ENCODE results near the gene NPAS3.

The NPAS3 gene

GRCh38 chr14:33745163-33745562 is 806.5 kb downstream of the NPAS3 start:
- H4K20me1 ChIP-seq (ENCODE audit: insufficient read depth), result no peaks in the 10 kb centered on the region
- no peaks in the 10 kb centered on the region for H3K4me1 ChIP-seq (ENCODE audit: low read depth, poor library complexity, severe bottlenecking)
- TF ChIP-seq CTCF (conservative IDR thresholded peaks at IDR 0.05; ENCODE audit: low read depth, low read length), result no peak
- no peak overlapping the region for H2AFZ ChIP-seq (ENCODE audit: low read depth)
- H3K4me3 ChIP-seq (IDR thresholded peaks at IDR 0.05; ENCODE audit: insufficient read depth, low read depth, low read length), result no peak overlapping the region
- no peak overlapping the region for H3K27ac ChIP-seq
- no peaks in the 10 kb centered on the region for H3K27me3 ChIP-seq (ENCODE audit: insufficient read depth, low read depth)
- H3K36me3 ChIP-seq (ENCODE audit: insufficient read depth), result no peaks in the 10 kb centered on the region
- H3K9ac ChIP-seq, result no peak overlapping the region
- no peaks in the 10 kb centered on the region for H3K79me2 ChIP-seq (ENCODE audit: insufficient read depth, low read depth)
- no peak overlapping the region for H3K4me2 ChIP-seq

GRCh38 chr14:33747749-33748148 is 809.1 kb downstream of the NPAS3 start:
- no peak overlapping the region for H3K4me2 ChIP-seq

GRCh38 chr14:33754261-33754660 is 815.6 kb downstream of the NPAS3 start:
- Histone ChIP-seq H3K9ac (no peak overlapping the region), H2AFZ (ENCODE audit: low read depth) (no peak overlapping the region), H3K27me3 (ENCODE audit: insufficient read depth, low read depth) (no peaks in the 10 kb centered on the region), H4K20me1 (ENCODE audit: insufficient read depth) (no peaks in the 10 kb centered on the region), H3K79me2 (ENCODE audit: insufficient read depth, low read depth) (no peaks in the 10 kb centered on the region), H3K4me2 (no peak overlapping the region), H3K4me1 (ENCODE audit: low read depth, poor library complexity, severe bottlenecking) (no peaks in the 10 kb centered on the region), H3K36me3 (ENCODE audit: insufficient read depth) (no peaks in the 10 kb centered on the region), H3K27ac (no peak overlapping the region), H3K4me3 (IDR thresholded peaks at IDR 0.05; ENCODE audit: insufficient read depth, low read depth, low read length) (no peak overlapping the region)
- TF ChIP-seq CTCF (conservative IDR thresholded peaks at IDR 0.05; ENCODE audit: low read depth, low read length), result no peak

More at GRCh38 chr14:33747749-33748148, 809.1 kb downstream of the NPAS3 start:
- no peak for TF ChIP-seq CTCF (conservative IDR thresholded peaks at IDR 0.05; ENCODE audit: low read depth, low read length)
- Histone ChIP-seq H3K4me1 (ENCODE audit: low read depth, poor library complexity, severe bottlenecking) (no peaks in the 10 kb centered on the region), H4K20me1 (ENCODE audit: insufficient read depth) (no peaks in the 10 kb centered on the region), H3K36me3 (ENCODE audit: insufficient read depth) (no peaks in the 10 kb centered on the region), H3K4me3 (IDR thresholded peaks at IDR 0.05; ENCODE audit: insufficient read depth, low read depth, low read length) (no peak overlapping the region), H2AFZ (ENCODE audit: low read depth) (no peak overlapping the region), H3K27me3 (ENCODE audit: insufficient read depth, low read depth) (no peaks in the 10 kb centered on the region), H3K27ac (no peak overlapping the region), H3K79me2 (ENCODE audit: insufficient read depth, low read depth) (no peaks in the 10 kb centered on the region), H3K9ac (no peak overlapping the region)

- Histone ChIP-seq H3K4me3 (IDR thresholded peaks at IDR 0.05; ENCODE audit: insufficient read depth, low read depth, low read length) (no peak overlapping the region), H3K4me1 (ENCODE audit: low read depth, poor library complexity, severe bottlenecking) (no peaks in the 10 kb centered on the region), H3K27me3 (ENCODE audit: insufficient read depth, low read depth) (no peaks in the 10 kb centered on the region), H3K36me3 (ENCODE audit: insufficient read depth) (no peaks in the 10 kb centered on the region), H3K27ac (no peak overlapping the region), H3K4me2 (no peak overlapping the region), H3K9ac (no peak overlapping the region), H4K20me1 (ENCODE audit: insufficient read depth) (no peaks in the 10 kb centered on the region), H3K79me2 (ENCODE audit: insufficient read depth, low read depth) (no peaks in the 10 kb centered on the region), H2AFZ (ENCODE audit: low read depth) (no peak overlapping the region)
- no peak for TF ChIP-seq CTCF (conservative IDR thresholded peaks at IDR 0.05; ENCODE audit: low read depth, low read length)
Measured at GRCh38 chr14:33755358-33755757, 816.7 kb downstream of the NPAS3 start.
